Right forelimb (tissue), 1 donor: ENCODE data around the gene AGL.
A peak's percentile ranks its signal among the peaks of the same experiment; 100 is the strongest.
"Not testable (repeated sequence)": the region's sequence is repeated elsewhere in the genome, so short reads cannot be mapped to it uniquely, and the experiment has no call there.

Experiments used
- DNase-seq: peaks from one replicate; pipeline ENCODE4 v3.0.0-alpha.2; 2018

AGL gene

GRCh38 chr1:99849744-99850458, at the start of gene AGL:
AGL (plus strand) TSS chr1:99850361; CDS start chr1:99851043, 682 bp downstream.
- DNase-seq = peak; percentile 88

- DNase-seq = no peak
Observed at GRCh38 chr1:99801584-99801983, 48.6 kb upstream of the AGL start.

GRCh38 chr1:99806882-99807281, 43.3 kb upstream of the AGL start:
- no peak for DNase-seq

GRCh38 chr1:99808391-99809115, 41.6 kb upstream of the AGL start:
- DNase-seq = peak; percentile 51

- DNase-seq = no peak
Observed at GRCh38 chr1:99811075-99811474, 39.1 kb upstream of the AGL start.

GRCh38 chr1:99811747-99812146, 38.4 kb upstream of the AGL start:
- no peak for DNase-seq

- DNase-seq = no peak
Observed at GRCh38 chr1:99814373-99814900, 35.7 kb upstream of the AGL start.

- no peak for DNase-seq
Observed at GRCh38 chr1:99816656-99817055, 33.5 kb upstream of the AGL start.

- DNase-seq = no peak
Observed at GRCh38 chr1:99818063-99818699, 32.0 kb upstream of the AGL start.

- DNase-seq = no peak
Observed at GRCh38 chr1:99820546-99820945, 29.6 kb upstream of the AGL start.

- no peak for DNase-seq
Observed at GRCh38 chr1:99825098-99825497, 25.1 kb upstream of the AGL start.

- no peak for DNase-seq
Observed at GRCh38 chr1:99825702-99826101, 24.5 kb upstream of the AGL start.

GRCh38 chr1:99827970-99828369, 22.2 kb upstream of the AGL start:
- DNase-seq = no peak

GRCh38 chr1:99829269-99829668, 20.9 kb upstream of the AGL start:
- DNase-seq = no peak

GRCh38 chr1:99833911-99834310, 16.2 kb upstream of the AGL start:
- DNase-seq = not testable (repeated sequence)

GRCh38 chr1:99836171-99837103, 13.7 kb upstream of the AGL start:
- DNase-seq = not testable (repeated sequence)

- DNase-seq = not testable (repeated sequence)
Observed at GRCh38 chr1:99840353-99840752, 9.8 kb upstream of the AGL start.

- no peak for DNase-seq
Observed at GRCh38 chr1:99843760-99844159, 6.4 kb upstream of the AGL start.

- DNase-seq = not testable (repeated sequence)
Observed at GRCh38 chr1:99845201-99845600, 5.0 kb upstream of the AGL start.

- DNase-seq = no peak
Observed at GRCh38 chr1:99849413-99849743, 783 bp upstream of the AGL start.

GRCh38 chr1:99850459-99851291, 514 bp downstream of the AGL start:
- no peak for DNase-seq
